GM12873 (cell line): ENCODE results near the gene EFS.

Experiments
- TF ChIP-seq, protein P1 (sequence below): IDR thresholded peaks from 2 replicates; pipeline ENCODE4 v1.5.1; 2012; ENCODE audit warnings: low read depth, mild to moderate bottlenecking, moderate library complexity, low read length, control low read depth; ENCODE audit not compliant: insufficient read depth; ENCODE audit errors: missing control alignments

The EFS gene

DNA sequence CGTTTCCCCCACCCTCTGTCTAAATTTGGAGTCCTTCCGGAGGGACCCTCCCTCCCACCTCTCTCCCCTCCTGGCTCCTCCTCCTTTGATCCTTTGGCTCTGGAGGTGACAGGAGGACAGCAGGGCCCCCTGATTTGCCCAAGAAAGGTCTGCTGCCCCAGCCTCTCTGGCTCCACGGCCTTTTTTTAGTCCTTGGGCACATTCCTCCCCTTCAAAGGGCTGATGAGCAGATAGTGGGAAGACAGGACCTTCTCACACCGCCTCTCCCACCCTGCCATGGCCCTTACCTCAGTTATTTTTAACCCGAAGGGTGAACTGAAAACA lies 43.3 kb upstream of the EFS start:
- TF ChIP-seq, protein P1, sequence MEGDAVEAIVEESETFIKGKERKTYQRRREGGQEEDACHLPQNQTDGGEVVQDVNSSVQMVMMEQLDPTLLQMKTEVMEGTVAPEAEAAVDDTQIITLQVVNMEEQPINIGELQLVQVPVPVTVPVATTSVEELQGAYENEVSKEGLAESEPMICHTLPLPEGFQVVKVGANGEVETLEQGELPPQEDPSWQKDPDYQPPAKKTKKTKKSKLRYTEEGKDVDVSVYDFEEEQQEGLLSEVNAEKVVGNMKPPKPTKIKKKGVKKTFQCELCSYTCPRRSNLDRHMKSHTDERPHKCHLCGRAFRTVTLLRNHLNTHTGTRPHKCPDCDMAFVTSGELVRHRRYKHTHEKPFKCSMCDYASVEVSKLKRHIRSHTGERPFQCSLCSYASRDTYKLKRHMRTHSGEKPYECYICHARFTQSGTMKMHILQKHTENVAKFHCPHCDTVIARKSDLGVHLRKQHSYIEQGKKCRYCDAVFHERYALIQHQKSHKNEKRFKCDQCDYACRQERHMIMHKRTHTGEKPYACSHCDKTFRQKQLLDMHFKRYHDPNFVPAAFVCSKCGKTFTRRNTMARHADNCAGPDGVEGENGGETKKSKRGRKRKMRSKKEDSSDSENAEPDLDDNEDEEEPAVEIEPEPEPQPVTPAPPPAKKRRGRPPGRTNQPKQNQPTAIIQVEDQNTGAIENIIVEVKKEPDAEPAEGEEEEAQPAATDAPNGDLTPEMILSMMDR, result no peak

GRCh38 chr14:23407516-23408306 lies 42.7 kb upstream of the EFS start, which contains the start of gene MYH6:
MYH6 (minus strand) TSS chr14:23408273; CDS start chr14:23407223, 1,050 bp downstream.
- TF ChIP-seq, protein P1, result no peak

DNA sequence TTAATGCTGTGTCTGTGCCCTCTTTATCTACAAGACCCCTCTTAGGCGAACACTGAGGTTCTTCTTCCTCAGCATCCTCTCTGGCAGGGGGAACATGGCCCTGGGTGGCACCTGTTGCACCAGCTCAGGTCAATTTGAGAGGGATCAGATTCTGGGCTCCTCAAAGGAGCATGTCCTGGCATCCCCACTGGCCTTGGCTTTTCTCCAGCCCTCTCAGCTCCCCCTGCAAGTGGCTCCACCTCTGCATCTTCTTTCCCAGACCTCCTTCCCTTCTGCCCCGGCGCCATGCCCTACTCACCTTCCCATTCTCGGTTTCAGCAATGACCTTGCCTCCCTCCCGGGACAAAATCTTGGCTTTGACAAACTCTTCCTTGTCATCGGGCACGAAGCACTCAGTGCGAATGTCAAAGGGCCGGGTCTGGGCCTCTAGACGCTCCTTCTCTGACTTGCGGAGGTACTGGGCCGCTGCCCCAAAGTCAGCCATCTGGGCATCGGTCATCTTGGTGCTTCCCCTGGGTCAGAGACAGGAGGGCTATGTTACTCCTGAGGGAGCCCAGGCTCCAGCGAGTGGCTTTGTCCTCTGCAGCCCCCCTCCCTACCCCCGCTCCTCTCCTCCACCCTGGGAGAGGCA lies 41.9 kb upstream of the EFS start:
- TF ChIP-seq, protein P1, result no peak

DNA sequence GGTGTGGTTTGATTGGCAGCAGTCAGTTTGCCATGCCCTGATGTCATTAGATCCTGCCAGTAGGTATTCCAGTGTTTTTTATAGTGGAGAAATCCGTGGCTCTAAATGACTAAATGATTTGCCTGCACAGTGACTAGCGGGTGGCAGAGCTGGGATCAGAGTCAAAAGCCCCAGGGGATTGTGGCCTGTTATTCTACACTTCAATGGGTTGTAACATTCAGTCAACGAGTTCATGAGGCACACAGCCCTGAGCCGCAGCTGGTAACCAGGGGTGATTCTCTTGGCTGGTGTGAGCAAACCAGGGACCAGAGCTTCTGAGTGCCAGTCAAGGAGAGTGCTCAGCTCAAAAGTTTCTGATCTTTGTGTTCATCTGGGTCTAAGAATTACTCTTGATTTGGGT lies 41.3 kb upstream of the EFS start:
- TF ChIP-seq, protein P1, result no peak

DNA sequence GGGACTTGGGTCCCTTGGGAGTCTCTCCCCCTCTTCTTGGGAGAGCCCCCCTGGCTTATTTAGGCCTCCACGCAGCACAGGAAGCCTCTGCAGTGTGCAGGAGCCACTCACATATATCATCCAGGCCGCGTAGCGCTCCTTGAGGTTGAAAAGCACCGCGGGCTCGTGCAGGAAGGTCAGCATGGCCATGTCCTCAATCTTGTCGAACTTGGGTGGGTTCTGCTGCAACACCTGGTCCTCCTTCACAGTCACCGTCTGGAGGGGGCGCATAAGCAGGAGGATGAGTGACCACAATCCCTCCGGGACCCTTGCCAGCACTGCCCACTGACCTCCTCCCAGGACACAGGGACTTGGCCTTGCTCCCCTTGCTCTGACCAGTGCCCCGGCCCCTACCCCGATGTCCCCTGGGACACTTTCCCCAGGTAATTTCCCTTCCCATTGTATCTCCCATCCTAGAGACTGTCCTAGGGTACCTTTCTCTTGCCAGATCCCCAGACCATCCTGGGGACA lies 40.6 kb upstream of the EFS start:
- TF ChIP-seq, protein P1, result no peak

DNA sequence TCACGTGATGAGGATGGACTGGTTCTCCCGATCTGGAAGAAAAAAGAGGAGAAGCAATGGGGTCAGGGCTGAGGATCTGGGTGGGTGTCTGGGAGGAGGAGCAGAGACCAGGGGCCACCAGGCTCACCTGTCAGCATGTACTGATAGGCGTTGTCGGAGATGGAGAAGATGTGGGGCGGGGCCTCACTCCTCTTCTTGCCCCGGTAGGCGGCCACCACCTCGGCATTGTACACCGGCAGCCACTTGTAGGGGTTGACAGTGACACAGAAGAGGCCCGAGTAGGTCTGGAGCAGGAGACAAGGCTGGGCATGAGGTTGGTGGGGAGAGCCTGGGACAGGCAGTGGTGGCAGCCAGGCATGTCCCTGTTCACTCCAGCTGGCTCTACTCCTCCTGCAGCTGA lies 40.1 kb upstream of the EFS start:
- TF ChIP-seq, protein P1, result no peak

DNA sequence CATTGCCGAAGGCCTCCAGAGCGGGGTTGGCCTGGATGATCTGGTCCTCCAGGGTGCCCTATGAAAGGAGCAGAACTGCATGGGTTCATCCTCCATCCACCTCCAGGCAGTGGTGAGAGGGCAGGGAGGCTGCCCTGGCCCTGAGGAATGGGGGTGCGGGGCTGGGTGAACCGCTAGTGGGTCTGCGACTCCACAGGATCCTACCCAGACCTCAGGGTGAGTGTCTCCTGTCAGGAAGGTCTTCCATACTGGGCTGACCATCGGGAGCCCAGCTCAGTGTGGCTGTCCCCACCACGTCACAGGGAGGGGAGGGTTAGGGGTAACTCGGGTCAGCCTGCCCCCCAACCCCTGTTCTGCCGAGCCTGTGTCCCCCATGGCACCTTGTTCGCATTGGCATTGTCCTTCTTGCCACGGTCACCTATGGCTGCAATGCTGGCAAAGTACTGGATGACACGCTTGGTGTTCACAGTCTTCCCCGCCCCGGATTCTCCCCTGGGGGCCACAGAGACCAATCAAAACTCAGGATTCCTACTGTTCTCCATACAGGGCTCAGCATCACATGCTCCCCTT lies 39.4 kb upstream of the EFS start:
- TF ChIP-seq, protein P1, result no peak
